CD4-positive, alpha-beta T cell treated with Interleukin-12 subunit alpha and Interleukin-12 subunit beta, for 1 hour (primary cell): ENCODE results near the gene BTBD9.

Experiments used
- DNase-seq: peaks from one replicate; pipeline ENCODE4 v3.0.0-alpha.2; 2020

BTBD9 gene

GRCh38 chr6:38221251-38221650, 418.5 kb downstream of the BTBD9 start:
- DNase-seq: no peak

- no peak for DNase-seq
Observed at GRCh38 chr6:38220069-38220723, 419.5 kb downstream of the BTBD9 start.

- no peak for DNase-seq
Observed at GRCh38 chr6:38218235-38218634, 421.5 kb downstream of the BTBD9 start.

GRCh38 chr6:38216451-38216850, 423.3 kb downstream of the BTBD9 start:
- DNase-seq: no peak

- no peak for DNase-seq
Observed at GRCh38 chr6:38215651-38216311, 423.9 kb downstream of the BTBD9 start.

GRCh38 chr6:38215225-38215624, 424.5 kb downstream of the BTBD9 start:
- DNase-seq: no peak

- no peak for DNase-seq
Observed at GRCh38 chr6:38214159-38214558, 425.6 kb downstream of the BTBD9 start.

- DNase-seq: no peak
Observed at GRCh38 chr6:38213251-38213658, 426.5 kb downstream of the BTBD9 start.

GRCh38 chr6:38212579-38212978, 427.1 kb downstream of the BTBD9 start:
- DNase-seq: no peak

GRCh38 chr6:38212116-38212515, 427.6 kb downstream of the BTBD9 start:
- no peak for DNase-seq

GRCh38 chr6:38209371-38210260, 430.1 kb downstream of the BTBD9 start:
- DNase-seq: no peak

- DNase-seq: no peak
Observed at GRCh38 chr6:38208028-38208427, 431.7 kb downstream of the BTBD9 start.

- DNase-seq: no peak
Observed at GRCh38 chr6:38207375-38207774, 432.4 kb downstream of the BTBD9 start.

- DNase-seq: no peak
Observed at GRCh38 chr6:38198219-38198618, 441.5 kb downstream of the BTBD9 start.

- DNase-seq: no peak
Observed at GRCh38 chr6:38195113-38195635, 444.6 kb downstream of the BTBD9 start.

GRCh38 chr6:38194589-38194988, 445.1 kb downstream of the BTBD9 start:
- DNase-seq: no peak

- no peak for DNase-seq
Observed at GRCh38 chr6:38194282-38194572, 445.5 kb downstream of the BTBD9 start.

- DNase-seq: no peak
Observed at GRCh38 chr6:38193481-38194281, 446.0 kb downstream of the BTBD9 start.

- no peak for DNase-seq
Observed at GRCh38 chr6:38193051-38193450, 446.7 kb downstream of the BTBD9 start.

GRCh38 chr6:38192487-38192886, 447.2 kb downstream of the BTBD9 start:
- DNase-seq: no peak

- no peak for DNase-seq
Observed at GRCh38 chr6:38192011-38192410, 447.7 kb downstream of the BTBD9 start.

- DNase-seq: no peak
Observed at GRCh38 chr6:38191418-38191817, 448.3 kb downstream of the BTBD9 start.
